SK-N-SH (cell line): ENCODE measurements around the gene BTRC. TPM values are rescaled to one million over a fixed set of nuclear protein-coding genes. Genes with fewer than 3 reads are reported as not detected.

Source experiments
- CTCF ChIA-PET: fragments of 300-600, 350-600 bp; formaldehyde crosslinking; extraction: SDS; loops from one replicate; lab custom pipeline; 2021; lab: Yijun Ruan, JAX
- POLR2A ChIA-PET: fragments of 350-600 bp; sonication (Branson Sonifier 250); formaldehyde crosslinking; extraction: SDS; loops from one replicate; lab custom pipeline; 2020; ENCODE audit warnings: antibody characterized with exemption, inconsistent platforms; lab: Yijun Ruan, JAX
- DNase-seq: peaks from one replicate; pipeline ENCODE4 v3.0.0; 2012
- H2AFZ ChIP-seq: fragments of 200-600 bp; sonication (generic); 2 replicates; pipeline ENCODE4 v1.8.1; 2016; ENCODE audit warnings: antibody characterized with exemption, mild to moderate bottlenecking, low read depth
- H3F3A ChIP-seq: fragments of 200-600 bp; sonication (generic); replicated peaks from 2 replicates; pipeline ENCODE3; 2016; ENCODE audit warnings: antibody characterized with exemption, mild to moderate bottlenecking; ENCODE audit not compliant: insufficient read depth
- H3K27ac ChIP-seq, 2 experiments: fragments of 200-500 bp in 1 of 2; fragments of 200-600 bp in 1 of 2; sonication (Bioruptor generic) in 1 of 2; sonication (generic), shearing (Covaris generic) in 1 of 2; 2 replicates each; pipeline versions ENCODE4 v1.5.1 to v1.6.1; 2014 to 2016; ENCODE audit warnings: low read depth in 2 of 2, inconsistent platforms in 1 of 2, low read length in 1 of 2, mild to moderate bottlenecking in 1 of 2, mixed read lengths in 1 of 2
- H3K27me3 ChIP-seq: fragments of 200-600 bp; sonication (generic), shearing (Covaris generic); 2 replicates; pipeline ENCODE4 v1.6.1; 2016; ENCODE audit warnings: mixed run types; ENCODE audit not compliant: insufficient read depth
- H3K36me3 ChIP-seq, 2 experiments: fragments of 200-500 bp in 1 of 2; fragments of 200-600 bp in 1 of 2; sonication (Bioruptor generic) in 1 of 2; sonication (generic) in 1 of 2; replicated peaks in 1 of 2; 2 replicates each; pipeline versions ENCODE3 to v1.5.1; 2014 to 2016; ENCODE audit warnings: low read length in 1 of 2, mild to moderate bottlenecking in 1 of 2; ENCODE audit not compliant: insufficient read depth in 2 of 2, control insufficient read depth in 1 of 2
- H3K4me1 ChIP-seq, 2 experiments: fragments of 200-500 bp in 1 of 2; fragments of 200-600 bp in 1 of 2; sonication (Bioruptor generic) in 1 of 2; sonication (generic), shearing (Covaris generic) in 1 of 2; 2 replicates each; pipeline versions ENCODE4 v1.5.1 to v1.6.1; 2014 to 2016; ENCODE audit warnings: low read depth in 1 of 2, low read length in 1 of 2, mixed run types in 1 of 2; ENCODE audit not compliant: insufficient read depth in 2 of 2, control insufficient read depth in 1 of 2
- H3K4me2 ChIP-seq: fragments of 200-600 bp; sonication (generic), shearing (Covaris generic); 2 replicates; pipeline ENCODE4 v1.6.1; 2017; ENCODE audit warnings: mixed run types
- H3K4me3 ChIP-seq, 2 experiments: fragments of 200-500 bp in 1 of 2; fragments of 200-600 bp in 1 of 2; sonication (Bioruptor generic) in 1 of 2; sonication (generic), shearing (Covaris generic) in 1 of 2; 2 replicates each; pipeline versions ENCODE4 v1.5.1 to v1.8.1; 2014 to 2016; ENCODE audit warnings: low read depth in 2 of 2, inconsistent platforms in 1 of 2, low read length in 1 of 2, mild to moderate bottlenecking in 1 of 2, mixed read lengths in 1 of 2, moderate library complexity in 1 of 2
- H3K79me2 ChIP-seq: fragments of 200-600 bp; sonication (generic); 2 replicates; pipeline ENCODE4 v1.8.1; 2017; ENCODE audit warnings: mild to moderate bottlenecking; ENCODE audit not compliant: insufficient read depth
- H3K9ac ChIP-seq: fragments of 200-600 bp; sonication (generic); 2 replicates; pipeline ENCODE4 v1.6.1; 2017; ENCODE audit warnings: mixed run types
- H3K9me2 ChIP-seq: fragments of 200-600 bp; sonication (generic); 2 replicates; pipeline ENCODE4 v1.6.1; 2017; ENCODE audit warnings: mixed run types
- H3K9me3 ChIP-seq: fragments of 200-600 bp; sonication (generic); 2 replicates; pipeline ENCODE4 v1.6.1; 2017; ENCODE audit warnings: mixed run types, mild to moderate bottlenecking, moderate library complexity
- H4K20me1 ChIP-seq: fragments of 200-600 bp; sonication (generic); 2 replicates; pipeline ENCODE4 v1.6.1; 2017; ENCODE audit warnings: mild to moderate bottlenecking, mixed run types; ENCODE audit not compliant: insufficient read depth
- EZH2phosphoT487 ChIP-seq: fragments of 200-600 bp; sonication (generic); IDR thresholded peaks from 2 replicates; pipeline ENCODE4 v1.6.1; 2017; ENCODE audit warnings: low read depth, mixed run types, mild to moderate bottlenecking, antibody characterized with exemption, moderate library complexity, borderline replicate concordance
- FOSL2 ChIP-seq: IDR thresholded peaks from 2 replicates; pipeline ENCODE4 v1.4.0; 2012; ENCODE audit warnings: low read depth, mild to moderate bottlenecking, moderate library complexity, borderline replicate concordance
- FOXJ3 ChIP-seq: sonication (generic); formaldehyde crosslinking; IDR thresholded peaks from 2 replicates; pipeline ENCODE4 v1.5.1; 2020; ENCODE audit warnings: mild to moderate bottlenecking, missing genetic modification reagents
- FOXM1 ChIP-seq: IDR thresholded peaks from 2 replicates; pipeline ENCODE4 v1.4.0; 2012; ENCODE audit warnings: low read depth, mild to moderate bottlenecking
- NFIC ChIP-seq: IDR thresholded peaks from 2 replicates; pipeline ENCODE4 v1.4.0; 2012; ENCODE audit warnings: borderline replicate concordance
- RCOR1 ChIP-seq: fragments of 150-350 bp; IDR thresholded peaks from 2 replicates; pipeline ENCODE4 v1.6.1; 2017; ENCODE audit warnings: antibody characterized with exemption, low read length
- RFX5 ChIP-seq: IDR thresholded peaks from 2 replicates; pipeline ENCODE4 v1.6.1; 2012; ENCODE audit warnings: mild to moderate bottlenecking, improper control_type of control experiment, low read length
- TAF1 ChIP-seq: IDR thresholded peaks from 2 replicates; pipeline ENCODE4 v1.6.1; 2012; ENCODE audit warnings: low read depth, mild to moderate bottlenecking, low read length, moderate library complexity, borderline replicate concordance
- TCF12 ChIP-seq: IDR thresholded peaks from 2 replicates; pipeline ENCODE4 v1.4.0; 2012
- TEAD4 ChIP-seq: IDR thresholded peaks from 2 replicates; pipeline ENCODE4 v1.4.0; 2012; ENCODE audit warnings: mild to moderate bottlenecking, borderline replicate concordance; ENCODE audit not compliant: insufficient read depth
- YY1 ChIP-seq: IDR thresholded peaks from 2 replicates; pipeline ENCODE4 v1.4.0; 2012; ENCODE audit warnings: low read depth, mild to moderate bottlenecking
- WGBS: methylation state at CpG from one replicate; pipeline ENCODE4 v1.1.6; 2017; ENCODE audit warnings: low lambda C conversion rate; 5-methylcytosine and 5-hydroxymethylcytosine counted together
- polyA plus RNA-seq, 3 experiments: library from polyadenylated mRNA; depleted of rRNA; stranded (reverse); fragments of >200 nt; gene quantifications; 2 replicates each; pipeline ENCODE4 v1.2.3, GENCODE V29; 2012
- TF ChIP-seq, protein P1 (sequence below): fragments of 200-600 bp; sonication (generic); IDR thresholded peaks from 2 replicates; pipeline ENCODE4 v1.6.1; 2017; ENCODE audit warnings: antibody characterized with exemption, mild to moderate bottlenecking, moderate library complexity

The BTRC gene
- polyA plus RNA-seq, 1 of the 3 experiments (the other 2 are of a cell fraction) = 6.5 TPM

DNA sequence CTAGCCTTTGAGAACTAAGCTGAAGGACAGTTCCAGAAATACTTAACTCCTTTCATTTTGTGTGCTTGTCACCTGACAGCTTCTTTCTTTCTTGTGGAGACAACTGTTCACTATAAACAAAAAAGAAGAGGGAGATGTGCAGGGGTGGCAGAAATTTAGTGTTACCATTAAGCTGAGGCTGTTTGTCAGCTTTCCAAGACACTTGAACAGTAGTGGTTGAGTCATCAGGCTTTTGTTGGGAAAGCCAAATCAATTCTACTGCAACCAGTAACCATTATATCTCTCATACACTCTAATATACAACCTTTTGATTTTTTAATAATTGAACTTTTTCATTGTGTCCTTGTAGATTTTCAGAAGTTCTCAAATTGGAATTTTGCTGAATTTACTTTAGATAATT, 158.8 kb downstream of the BTRC start:
- no peak for DNase-seq
- CTCF ChIA-PET = interaction anchor here (0.6 kb wide), 1 partner anchor 55 kb away, joined by 3 read pairs; no protein-coding TSS in a partner anchor

DNA sequence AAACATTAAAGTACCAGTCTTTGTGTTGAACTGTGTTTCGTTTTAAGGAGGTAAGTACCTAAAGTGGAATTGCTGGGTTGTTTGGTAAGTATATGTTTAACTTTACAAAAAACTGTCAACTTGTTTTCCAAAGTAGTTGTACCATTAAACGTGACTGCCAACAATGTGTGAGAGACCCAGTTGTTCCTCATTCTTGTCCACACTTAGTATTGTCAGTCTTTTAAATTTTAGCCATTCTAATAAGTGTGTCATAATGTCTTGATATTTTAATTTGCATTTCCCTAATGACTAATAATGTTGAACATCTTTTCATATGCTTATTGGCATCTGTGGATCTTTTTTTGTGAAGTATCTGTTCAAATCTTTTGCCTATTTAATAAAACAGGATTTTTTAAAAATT, 159.8 kb downstream of the BTRC start:
- no peaks in the 10 kb centered on the region for H3K27me3 ChIP-seq
- H3K9ac ChIP-seq = no peak overlapping the region
- H3K27ac ChIP-seq = no peak overlapping the region
- no peaks in the 10 kb centered on the region for H3K79me2 ChIP-seq
- ChIA-PET POLR2A (no interaction called here), CTCF (interaction anchor here (0.7 kb wide), 1 partner anchor 269 kb away, joined by 3 read pairs; no protein-coding TSS in a partner anchor)
- H3K4me3 ChIP-seq = no peak overlapping the region
- DNase-seq = no peak
- no peaks in the 10 kb centered on the region for H3K9me2 ChIP-seq
- no peak overlapping the region for H3K4me2 ChIP-seq
- 84% methylated on average over 2 of the region's 2 CpGs for WGBS
- H3F3A ChIP-seq = no peaks in the 10 kb centered on the region
- no peaks in the 10 kb centered on the region for H3K9me3 ChIP-seq
- no peak for TF ChIP-seq NFIC
- TF ChIP-seq, protein P1, sequence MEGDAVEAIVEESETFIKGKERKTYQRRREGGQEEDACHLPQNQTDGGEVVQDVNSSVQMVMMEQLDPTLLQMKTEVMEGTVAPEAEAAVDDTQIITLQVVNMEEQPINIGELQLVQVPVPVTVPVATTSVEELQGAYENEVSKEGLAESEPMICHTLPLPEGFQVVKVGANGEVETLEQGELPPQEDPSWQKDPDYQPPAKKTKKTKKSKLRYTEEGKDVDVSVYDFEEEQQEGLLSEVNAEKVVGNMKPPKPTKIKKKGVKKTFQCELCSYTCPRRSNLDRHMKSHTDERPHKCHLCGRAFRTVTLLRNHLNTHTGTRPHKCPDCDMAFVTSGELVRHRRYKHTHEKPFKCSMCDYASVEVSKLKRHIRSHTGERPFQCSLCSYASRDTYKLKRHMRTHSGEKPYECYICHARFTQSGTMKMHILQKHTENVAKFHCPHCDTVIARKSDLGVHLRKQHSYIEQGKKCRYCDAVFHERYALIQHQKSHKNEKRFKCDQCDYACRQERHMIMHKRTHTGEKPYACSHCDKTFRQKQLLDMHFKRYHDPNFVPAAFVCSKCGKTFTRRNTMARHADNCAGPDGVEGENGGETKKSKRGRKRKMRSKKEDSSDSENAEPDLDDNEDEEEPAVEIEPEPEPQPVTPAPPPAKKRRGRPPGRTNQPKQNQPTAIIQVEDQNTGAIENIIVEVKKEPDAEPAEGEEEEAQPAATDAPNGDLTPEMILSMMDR = no peak
- TF ChIP-seq TEAD4 = no peak
- TF ChIP-seq FOSL2 = no peak
- TF ChIP-seq EZH2phosphoT487 = no peak
- no peak for TF ChIP-seq RCOR1
- no peak for TF ChIP-seq FOXJ3
- no peak for TF ChIP-seq TAF1
- H4K20me1 ChIP-seq = no peaks in the 10 kb centered on the region
- H3K36me3 ChIP-seq = no peaks in the 10 kb centered on the region
- H3K4me1 ChIP-seq = no peaks in the 10 kb centered on the region
- H2AFZ ChIP-seq = no peak overlapping the region

More for the DNA sequence above, 158.8 kb downstream of the BTRC start:
- TF ChIP-seq FOSL2 (peak; percentile 22; the same call in 1 of the 2 replicates), RFX5 (no peak), TCF12 (no peak), YY1 (no peak), FOXJ3 (no peak), FOXM1 (no peak)
- H3K36me3 ChIP-seq = no peaks in the 10 kb centered on the region
- no peaks in the 10 kb centered on the region for H3F3A ChIP-seq
- H3K9ac ChIP-seq = no peak overlapping the region
- POLR2A ChIA-PET = no interaction called here
- no peak overlapping the region for H2AFZ ChIP-seq
- no peaks in the 10 kb centered on the region for H3K9me3 ChIP-seq
- no peaks in the 10 kb centered on the region for H3K27me3 ChIP-seq
- H3K4me3 ChIP-seq = no peak overlapping the region
- H3K4me1 ChIP-seq = peaks cover 0 to 2% of the 10 kb centered on the region in 2 experiments; a peak in 1 of 4 replicates
- no peak overlapping the region for H3K4me2 ChIP-seq
- H3K79me2 ChIP-seq = no peaks in the 10 kb centered on the region
- no peaks in the 10 kb centered on the region for H3K9me2 ChIP-seq
- no peak overlapping the region for H3K27ac ChIP-seq
- no peaks in the 10 kb centered on the region for H4K20me1 ChIP-seq
